ENCODE results near the gene EPB41L5. TPM values are rescaled to one million over a fixed set of nuclear protein-coding genes. Genes with fewer than 3 reads are reported as not detected.

The EPB41L5 gene
- total RNA-seq, 4 donors from 2014 or later: 14.2 to 24.0 (median 17.4) TPM

GRCh38 chr2:120224256-120224655, 211.4 kb downstream of the EPB41L5 start:
- no peak for DNase-seq (ENCODE audit: low spot score)

GRCh38 chr2:120224735-120225548, 212.1 kb downstream of the EPB41L5 start:
- DNase-seq (ENCODE audit: low spot score): no peak
- no peak for ATAC-seq (ENCODE audit: low FRiP score)
- no peak for TF ChIP-seq CTCF (IDR thresholded peaks at IDR 0.05)

More at GRCh38 chr2:120224256-120224655, 211.4 kb downstream of the EPB41L5 start:
- no peak for TF ChIP-seq CTCF (IDR thresholded peaks at IDR 0.05)
- no peak for ATAC-seq (ENCODE audit: low FRiP score)

- ATAC-seq (ENCODE audit: low FRiP score) (no peak), DNase-seq (ENCODE audit: low spot score) (no peak)
- TF ChIP-seq CTCF (IDR thresholded peaks at IDR 0.05): no peak
These were observed 212.7 kb downstream of the EPB41L5 start for GRCh38 chr2:120225549-120226065.

- no peak for DNase-seq (ENCODE audit: low spot score)
- TF ChIP-seq CTCF (IDR thresholded peaks at IDR 0.05): no peak
- ATAC-seq (ENCODE audit: low FRiP score): no peak
These were observed 213.4 kb downstream of the EPB41L5 start for GRCh38 chr2:120226316-120226715.

- ATAC-seq (ENCODE audit: low FRiP score): no peak
- no peak for DNase-seq (ENCODE audit: low spot score)
- no peak for TF ChIP-seq CTCF (IDR thresholded peaks at IDR 0.05)
These were observed 214.5 kb downstream of the EPB41L5 start for GRCh38 chr2:120227111-120227991.

- DNase-seq (ENCODE audit: low spot score): no peak
- no peak for ATAC-seq (ENCODE audit: low FRiP score)
- TF ChIP-seq CTCF (IDR thresholded peaks at IDR 0.05): no peak
These were observed 215.6 kb downstream of the EPB41L5 start for GRCh38 chr2:120228503-120228902.

Small RNA genes lying within 50 kb of the gene (small RNA-seq; reads per million reads assigned to genes)
- gene MTND4LP14 (not detected), gene RF00019 (not detected)

Other genes starting within 250 kb of the EPB41L5 start
- gene TMEM185B, start 210.3 kb downstream of the EPB41L5 start, total RNA-seq: 10 to 100 TPM; 21.5 to 31.7 (median 25.1) TPM
- 10 to 100 TPM; 41.5 to 74.2 (median 51.4) TPM for gene RALB, start 239.8 kb downstream of the EPB41L5 start, total RNA-seq